HG03103 (cell line): ENCODE data around the gene TDRD12.
"Not testable (repeated sequence)": the region's sequence is repeated elsewhere in the genome, so short reads cannot be mapped to it uniquely, and the experiment has no call there.

Source experiments
- ATAC-seq: cut with Tn5 transposase; IDR thresholded peaks from one replicate; pipeline ENCODE4 v1.9.1; 2021; ENCODE audit warnings: low read depth; ENCODE audit not compliant: unreplicated experiment

TDRD12 gene

DNA sequence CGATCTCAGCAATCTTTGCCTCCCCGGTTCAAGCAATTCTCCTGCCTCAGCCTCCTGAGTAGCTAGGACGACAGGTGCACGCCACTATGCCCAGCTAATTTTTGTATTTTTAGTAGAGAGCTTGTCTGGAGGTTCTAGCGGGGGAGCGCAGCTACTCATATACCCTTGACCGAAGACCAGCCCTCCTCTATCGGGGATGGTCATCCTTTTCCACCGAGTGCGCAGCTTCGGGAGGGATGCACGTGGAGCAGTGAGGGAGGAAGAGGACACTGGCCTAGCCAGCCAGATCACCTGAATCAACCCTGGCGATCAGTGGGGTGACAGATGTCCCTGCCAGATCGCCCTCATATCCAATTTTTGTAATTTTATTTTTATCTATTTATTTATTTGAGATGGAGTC is 143.2 kb downstream of the TDRD12 start:
- no peak for ATAC-seq

DNA sequence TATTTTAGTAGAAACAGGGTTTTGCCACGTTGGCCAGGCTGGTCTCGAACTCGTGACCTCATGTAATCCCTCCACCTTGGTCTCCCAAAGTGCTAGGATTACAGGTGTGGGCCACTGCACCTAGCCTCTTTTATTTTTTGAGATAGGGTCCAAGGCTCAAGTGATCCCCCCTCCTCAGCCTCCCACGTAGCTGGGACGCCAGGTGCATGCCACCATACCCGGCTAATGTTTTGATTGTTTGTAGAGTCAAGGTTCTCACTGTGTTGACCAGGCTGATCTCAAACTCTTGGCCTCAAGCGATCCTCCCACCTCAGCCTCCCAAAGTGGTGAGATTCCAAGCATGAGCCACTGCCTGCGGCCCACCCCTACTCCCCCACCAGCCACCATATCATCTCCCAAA is 143.7 kb downstream of the TDRD12 start:
- ATAC-seq: no peak

DNA sequence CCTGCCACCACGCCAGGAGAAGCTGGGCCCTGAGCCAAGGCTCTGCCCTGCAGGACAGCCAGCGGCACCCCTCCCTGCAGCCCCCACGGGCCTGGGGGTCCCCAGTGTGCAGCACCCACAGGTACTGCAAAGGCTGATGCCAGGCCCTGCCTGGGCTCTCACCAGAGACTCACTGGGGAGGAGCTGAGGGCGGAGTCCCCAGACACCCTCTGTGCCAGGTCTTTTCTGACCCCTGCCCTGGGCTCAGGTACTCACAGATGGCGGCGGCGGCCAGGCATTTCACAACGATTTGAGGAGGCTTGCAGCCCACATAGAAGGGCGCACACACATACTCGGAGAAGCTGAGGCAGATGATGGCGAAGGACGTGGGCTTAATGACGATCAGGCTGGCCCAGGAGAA is 144.3 kb downstream of the TDRD12 start:
- ATAC-seq: no peak

DNA sequence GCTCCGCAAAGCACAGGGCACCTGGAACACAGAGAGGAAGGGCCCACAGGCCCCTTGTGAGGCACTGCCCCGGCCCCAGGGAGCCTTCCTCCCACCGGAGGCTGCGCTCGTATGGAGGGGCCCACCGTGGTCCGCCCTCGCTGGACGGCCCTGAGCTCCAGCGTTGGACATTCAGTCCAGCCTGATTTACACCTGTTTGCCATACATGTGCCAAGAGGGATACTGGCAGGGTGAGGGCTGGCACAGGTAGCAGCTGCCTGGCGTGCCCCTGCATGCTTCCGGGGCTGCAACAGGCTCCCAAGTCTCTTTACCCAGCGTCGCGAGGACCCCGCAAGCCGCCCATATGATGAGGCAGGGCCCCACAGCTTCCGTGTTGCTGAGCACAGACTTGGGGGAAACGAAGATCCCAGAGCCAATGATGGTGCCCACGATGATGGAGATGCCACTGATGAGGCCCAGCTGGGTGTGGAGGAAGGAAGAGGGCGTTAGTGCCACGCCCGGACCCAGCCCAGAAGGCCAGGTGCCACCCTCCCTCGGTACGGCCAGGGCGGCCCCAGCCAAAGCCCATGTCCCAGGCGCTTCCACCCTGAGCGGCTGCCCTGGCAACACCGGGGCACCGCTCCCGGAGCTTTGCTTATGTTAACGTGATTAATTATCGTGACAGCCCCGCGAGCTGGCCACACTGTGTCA is 144.9 kb downstream of the TDRD12 start:
- no peak for ATAC-seq

DNA sequence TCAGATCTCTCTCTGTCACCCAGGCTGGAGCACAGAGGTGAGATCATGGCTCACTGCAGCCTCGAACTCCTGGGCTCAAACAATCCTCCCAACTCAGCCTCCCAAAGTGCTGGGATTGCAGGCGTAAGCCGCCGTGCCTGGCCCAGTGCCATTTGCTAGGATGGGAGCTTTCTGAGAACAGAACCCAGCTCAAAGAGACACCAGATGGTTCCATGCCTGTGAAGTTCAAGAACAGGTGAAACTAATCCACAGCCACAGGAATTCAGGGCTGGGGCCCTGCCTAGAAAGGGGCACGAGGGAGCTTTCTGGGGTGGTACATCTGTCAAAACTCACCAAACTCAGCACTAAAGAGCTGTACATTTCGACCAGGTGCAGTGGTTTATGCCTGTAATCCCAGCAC is 145.8 kb downstream of the TDRD12 start:
- no peak for ATAC-seq

DNA sequence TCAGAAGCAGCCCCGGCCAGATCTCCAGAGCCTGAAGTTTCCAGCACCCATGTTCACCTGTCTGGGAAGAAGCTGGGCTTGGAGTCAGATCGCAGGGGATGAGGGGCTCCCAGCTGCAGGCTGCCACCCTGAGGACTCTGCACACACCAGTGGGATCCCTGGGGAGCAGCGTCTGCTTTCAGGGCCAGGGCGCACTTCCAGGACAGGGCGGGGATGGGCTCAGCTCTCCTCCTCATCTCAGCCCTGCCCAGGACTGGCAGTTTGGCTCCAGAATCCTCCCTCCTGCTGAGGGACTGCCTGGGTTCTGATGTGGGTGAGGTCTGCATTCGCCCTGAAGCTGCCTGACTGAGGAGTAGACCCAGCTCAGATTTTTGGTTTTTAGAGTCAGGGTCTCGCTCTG is 146.5 kb downstream of the TDRD12 start:
- no peak for ATAC-seq

DNA sequence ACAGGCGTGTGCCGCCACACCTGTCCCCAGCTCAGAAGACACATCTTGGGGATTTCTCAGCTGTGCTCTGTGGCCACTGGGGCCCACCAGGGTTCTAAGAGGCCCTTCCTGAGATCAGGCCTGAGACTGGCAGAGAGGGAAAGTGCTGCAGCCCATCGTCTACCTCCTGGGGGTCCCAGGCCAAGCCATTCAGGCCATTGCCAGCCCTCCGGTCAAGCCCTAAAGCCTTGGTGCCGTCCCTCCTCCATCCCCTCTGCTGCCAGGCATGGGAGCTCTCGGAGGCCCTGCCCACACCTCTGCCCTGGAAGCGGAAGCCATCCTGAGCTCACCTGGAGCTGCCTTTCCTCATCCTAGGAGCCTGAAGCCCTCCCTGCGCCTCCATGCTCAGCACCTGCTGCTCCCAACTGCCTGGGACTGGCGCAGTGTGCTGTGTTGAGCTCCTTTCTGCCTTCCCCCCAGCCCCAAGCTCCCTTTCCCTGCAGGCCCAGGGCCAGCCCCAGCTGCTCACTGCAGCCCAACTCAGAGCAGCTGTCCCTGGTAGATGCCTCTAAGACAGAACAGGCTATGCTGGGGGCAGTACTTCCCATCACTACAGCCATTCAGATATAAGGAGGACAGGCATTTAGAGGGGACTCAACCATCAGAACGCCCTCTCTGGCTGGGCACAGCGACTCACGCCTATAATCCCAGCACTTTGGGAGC is 147.1 kb downstream of the TDRD12 start:
- no peak for ATAC-seq

DNA sequence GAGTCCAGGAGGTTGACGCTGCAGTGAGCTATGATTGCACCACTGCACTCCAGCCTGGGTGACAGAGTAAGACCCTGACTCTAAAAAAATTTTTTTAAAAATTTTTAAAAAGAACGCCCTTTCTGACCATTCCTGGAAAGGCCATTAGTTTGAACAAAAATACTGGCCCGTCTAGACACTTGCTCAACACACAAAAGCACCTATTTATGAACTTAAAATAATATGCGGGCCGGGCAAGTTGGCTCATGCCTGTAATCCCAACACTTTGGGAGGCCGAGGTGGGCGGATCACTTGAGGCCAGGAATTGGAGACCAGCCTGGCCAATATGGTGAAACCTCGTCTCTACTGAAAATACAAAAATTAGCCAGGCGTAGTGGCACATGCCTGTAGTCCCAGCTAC is 147.9 kb downstream of the TDRD12 start:
- not testable (repeated sequence) for ATAC-seq

DNA sequence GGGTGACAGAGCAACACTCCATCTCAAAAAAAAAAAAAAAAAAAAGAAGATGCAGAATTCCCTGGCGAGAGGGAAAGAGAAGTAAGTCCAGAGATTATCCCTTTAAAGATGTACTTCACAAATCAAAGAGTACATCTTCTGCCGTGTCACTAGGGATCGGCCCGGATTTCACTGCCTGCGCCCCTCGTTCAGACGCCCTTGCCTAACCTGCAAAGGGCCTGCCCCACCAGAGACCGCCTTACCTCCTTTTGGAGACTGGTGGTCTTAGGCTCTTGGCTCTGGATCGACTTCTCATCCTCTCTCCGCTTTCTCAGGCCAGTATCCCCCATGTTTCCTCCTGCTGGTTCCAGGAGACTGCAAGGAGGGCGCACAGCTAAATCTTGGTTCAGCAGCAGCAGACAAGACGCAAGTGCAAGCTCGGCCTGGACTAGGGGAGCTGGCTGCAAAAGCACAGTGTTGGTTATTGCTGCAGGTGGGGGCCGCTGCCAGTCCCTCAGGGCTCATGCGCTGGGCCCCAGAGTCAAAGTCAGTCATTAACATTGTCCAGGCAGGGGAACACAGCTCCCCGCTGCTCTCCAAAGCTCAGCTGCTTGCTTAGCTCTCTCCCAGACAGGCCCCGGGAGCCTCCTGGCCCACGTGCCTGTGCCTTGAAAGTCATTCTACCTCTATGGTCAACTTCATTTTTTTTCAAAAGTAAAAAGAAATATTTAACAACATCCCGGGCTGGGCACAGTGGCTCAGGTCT is 148.8 kb downstream of the TDRD12 start:
- ATAC-seq: no peak

DNA sequence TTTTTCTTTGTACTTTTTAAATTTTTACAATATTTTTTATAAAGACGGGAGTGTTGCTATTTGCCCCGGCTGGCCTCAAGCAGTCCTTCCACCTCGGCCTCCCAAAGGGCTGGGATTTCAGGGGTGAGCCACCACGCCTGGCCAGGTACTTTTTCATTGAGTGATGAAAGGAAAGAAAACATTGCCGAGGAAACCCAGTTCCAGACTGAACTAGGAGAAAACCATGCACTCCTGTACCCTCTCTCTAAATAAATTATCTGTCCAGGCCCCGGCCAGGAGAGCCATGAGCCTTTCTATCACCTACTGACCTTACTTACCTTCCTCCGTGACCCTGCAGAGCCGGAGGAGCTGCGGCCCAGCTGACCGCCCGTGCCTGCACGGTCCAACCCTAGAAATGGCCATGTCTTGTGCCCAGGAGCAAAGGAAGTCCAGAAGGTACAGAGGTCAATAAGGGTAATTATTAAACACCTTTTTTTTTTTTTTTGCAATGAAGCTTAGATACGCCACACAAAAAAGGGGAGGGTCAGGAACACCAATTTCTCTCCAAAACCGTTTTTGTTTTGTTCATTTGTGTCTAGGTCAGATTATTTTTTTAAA is 149.9 kb downstream of the TDRD12 start, which contains the start of gene SLC7A9:
Gene SLC7A9, minus strand, starts transcription at position 399 of the 597 bp plus-strand sequence. CDS start 1,233 bp downstream, outside the sequence.
- no peak for ATAC-seq

DNA sequence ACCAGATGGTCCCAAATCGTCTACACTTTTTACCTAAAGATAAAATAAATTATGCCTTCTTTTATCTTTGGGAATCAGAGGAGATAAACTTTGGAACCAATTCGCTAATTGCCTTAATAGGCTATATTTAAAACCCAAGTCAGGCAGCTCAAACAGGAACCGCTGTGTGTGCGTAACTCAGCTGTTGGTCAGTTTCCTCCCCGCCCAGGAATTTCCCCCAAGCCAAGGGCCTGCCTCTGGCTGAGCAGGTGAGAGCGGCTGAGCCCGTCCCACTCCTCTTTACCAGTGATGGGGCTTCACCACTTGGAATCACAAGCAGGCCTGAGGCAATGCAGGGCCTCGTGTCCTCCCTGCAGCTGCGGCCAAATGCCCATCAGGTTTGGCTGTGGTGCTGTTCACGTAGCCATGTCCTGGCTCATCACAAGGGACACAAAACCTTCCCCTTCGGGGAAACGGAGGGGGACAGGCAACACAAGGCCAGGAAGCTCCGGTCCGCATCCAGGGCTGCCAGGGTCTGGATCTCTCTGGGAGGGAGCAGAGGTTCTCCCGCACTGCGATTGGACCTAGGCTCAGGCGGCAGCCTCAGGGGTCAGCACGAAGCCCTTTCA is 150.5 kb downstream of the TDRD12 start:
- no peak for ATAC-seq

DNA sequence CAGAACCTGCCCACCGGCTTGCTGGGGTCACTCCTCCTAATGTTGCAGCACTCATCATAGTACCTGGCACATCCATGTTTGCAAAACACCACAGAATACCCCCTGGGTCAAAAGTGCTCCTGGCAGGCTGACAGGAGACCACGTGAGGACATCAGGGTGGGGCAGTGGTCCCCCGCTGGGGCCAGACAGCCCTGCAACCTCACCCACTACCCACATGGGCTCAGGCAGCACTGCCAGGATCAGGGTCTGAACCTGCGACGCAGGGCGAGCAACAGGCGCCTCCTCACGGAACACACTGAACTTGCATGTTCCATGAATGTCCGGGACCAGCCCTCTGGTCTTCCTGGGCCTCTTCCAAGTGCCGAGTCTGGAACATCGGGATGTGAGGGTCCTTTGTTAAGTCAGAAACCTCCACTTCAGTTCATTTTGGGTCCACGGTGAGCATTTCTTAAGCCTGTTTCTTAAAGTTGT is 151.4 kb downstream of the TDRD12 start:
- ATAC-seq: no peak

DNA sequence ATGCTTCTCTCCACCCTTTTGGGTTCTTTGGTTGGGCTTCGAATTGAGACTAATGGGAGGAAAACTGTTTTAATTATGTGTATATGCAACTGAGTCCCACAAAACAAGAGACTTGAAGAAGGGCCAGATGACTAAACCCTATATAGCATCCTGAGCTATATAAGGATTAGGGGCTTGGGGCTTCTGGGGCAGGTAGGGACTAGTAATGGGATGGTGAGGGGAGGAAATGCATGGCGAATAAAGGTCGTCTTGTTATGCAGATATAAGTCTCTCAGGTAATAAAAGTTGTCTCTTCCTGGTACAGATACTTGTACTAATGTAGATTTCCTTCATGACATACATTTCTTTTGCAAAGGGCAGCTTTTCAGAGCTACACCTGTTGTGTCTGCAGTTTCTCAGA is 152.8 kb downstream of the TDRD12 start:
- ATAC-seq: no peak

DNA sequence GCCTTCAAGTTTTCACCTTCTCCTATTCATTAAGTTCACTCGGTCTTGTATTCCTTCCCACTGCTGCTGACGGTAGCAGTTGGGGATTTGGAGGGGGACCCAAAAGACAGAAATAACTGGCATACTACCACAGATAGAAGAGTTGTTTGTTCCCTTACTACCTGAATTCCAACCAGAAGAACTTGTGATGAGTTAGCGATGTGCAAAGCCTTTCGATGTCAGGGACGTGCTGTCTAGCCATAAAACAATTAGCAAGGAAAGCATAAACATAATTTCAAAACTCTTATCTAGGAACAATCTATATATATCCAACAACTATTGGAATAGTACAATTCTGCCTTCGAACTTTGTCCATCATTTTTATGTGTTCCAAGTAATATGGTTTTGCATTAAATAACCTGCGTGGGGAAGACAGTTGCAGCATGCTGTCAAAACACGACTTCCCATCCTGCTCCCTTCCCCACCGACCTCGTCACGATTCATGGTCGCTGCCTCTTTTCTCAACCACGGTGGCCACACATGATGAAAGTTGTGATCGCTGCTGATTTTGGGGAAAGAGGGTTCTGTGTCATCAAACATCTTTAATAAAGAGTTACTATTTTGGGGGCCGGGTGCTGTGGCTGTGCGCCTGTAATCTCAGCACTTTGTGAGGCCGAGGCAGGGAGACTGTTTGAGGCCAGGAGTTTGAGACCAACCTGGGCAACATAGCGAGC is 153.8 kb downstream of the TDRD12 start:
- no peak for ATAC-seq

DNA sequence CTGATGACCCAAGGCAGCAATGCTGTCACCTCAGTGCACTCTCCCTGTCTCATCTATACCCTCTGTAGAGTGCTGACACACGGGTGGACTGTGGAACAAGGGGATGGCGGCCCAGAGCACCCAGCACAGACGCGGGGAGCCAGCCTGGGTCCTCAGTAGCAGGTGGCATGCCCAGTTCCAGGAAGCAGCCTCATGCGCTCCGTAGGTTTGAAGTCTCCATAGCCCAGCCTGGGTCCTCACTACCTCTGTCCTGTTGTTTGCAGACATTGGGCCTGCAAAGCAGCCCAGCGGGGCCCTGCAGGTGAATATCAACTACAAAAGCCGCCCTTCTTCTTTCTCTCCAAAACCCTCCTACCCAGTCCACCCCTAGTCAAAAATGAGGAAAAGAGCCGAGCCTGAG is 155.0 kb downstream of the TDRD12 start:
- no peak for ATAC-seq

DNA sequence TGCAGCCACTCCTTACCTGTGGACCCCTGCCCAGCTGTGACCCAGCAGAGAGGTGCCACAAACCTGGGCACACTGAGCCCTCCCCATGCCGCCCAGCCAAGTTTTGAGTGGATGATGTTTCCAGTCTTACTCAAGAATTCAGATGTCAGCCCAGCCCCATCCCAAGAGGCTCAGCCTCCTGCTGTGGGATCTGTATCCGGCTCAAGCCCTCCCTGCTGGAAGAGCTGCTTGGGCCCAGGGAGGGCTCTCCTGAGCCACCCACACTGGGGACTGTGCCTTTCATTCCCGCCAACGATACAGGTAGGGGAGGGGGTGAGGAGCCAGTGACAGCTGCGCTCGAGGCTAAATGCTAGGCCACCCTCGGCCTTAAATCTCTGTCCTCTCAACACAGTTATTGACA is 155.9 kb downstream of the TDRD12 start:
- ATAC-seq: no peak

DNA sequence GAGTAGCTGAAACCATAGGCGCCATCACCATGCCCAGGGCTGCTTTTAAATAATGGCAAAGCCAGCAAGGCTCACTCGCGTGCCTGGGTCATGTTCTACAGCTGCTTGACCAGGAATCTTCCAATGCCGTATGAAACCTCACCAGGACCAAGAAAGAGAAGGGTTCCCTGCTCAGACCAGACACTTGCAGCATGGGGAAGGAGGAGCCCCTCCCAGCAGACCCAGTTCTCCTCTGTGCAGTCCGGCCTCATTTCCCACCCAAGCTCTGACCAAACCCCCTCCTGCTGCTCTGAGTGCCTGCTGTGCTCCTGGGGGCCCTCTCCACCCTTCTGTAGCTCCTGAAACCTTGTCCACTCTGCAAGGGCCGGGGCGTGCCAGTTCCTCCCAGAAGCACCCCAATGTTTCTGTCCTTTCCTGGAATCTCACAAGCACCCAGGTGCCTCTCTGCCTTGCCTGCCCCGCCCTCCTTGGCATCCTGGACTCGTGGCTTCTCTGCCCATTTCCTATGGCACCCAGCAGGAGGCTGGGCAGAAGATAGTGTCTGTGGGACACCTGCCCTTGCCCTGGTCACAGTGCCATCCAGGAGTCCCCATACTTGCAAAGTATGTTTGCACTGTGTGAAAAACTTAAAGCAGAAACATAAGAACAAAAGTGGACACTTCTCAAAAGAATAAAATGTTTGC is 156.8 kb downstream of the TDRD12 start:
- no peak for ATAC-seq

DNA sequence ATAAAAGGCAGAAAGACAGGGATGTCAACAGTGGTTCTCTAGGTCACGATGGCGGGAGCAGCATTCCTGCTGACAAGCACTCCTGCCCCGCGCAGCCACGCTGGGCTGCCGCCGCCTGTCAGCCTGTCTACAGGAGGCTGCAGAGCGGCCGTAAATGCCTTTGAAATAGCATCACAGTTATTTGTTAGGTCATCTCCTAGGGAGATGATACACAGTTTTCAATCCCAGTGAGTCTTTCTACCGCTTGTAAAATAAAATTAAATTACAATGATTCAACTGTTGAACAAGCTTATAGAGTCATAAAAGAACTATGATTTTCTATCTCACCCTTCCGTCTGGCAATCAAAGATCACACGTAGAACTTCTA is 157.3 kb downstream of the TDRD12 start:
- ATAC-seq: no peak
